Activated CD4-positive, alpha-beta T cell treated with anti-CD3 and anti-CD28 coated beads, Interleukin-2, amount 10 ng/mL, durations not matched to agents 24 days and 14 days (primary cell): ENCODE data around the gene POLD4. TPM values are rescaled to one million over a fixed set of nuclear protein-coding genes. Genes with fewer than 3 reads are reported as not detected.

ENCODE experiments used
- DNase-seq: peaks from one replicate; pipeline ENCODE4 v3.0.0; 2022
- H3K27ac Mint-ChIP-seq: one replicate; pipeline ENCODE4 v1.8.0; 2022; ENCODE audit warnings: mild to moderate bottlenecking, mixed read lengths
- H3K27me3 Mint-ChIP-seq: one replicate; pipeline ENCODE4 v1.8.0; 2022; ENCODE audit warnings: mixed read lengths
- H3K36me3 Mint-ChIP-seq: one replicate; pipeline ENCODE4 v1.8.0; 2022; ENCODE audit warnings: low read depth, mild to moderate bottlenecking, mixed read lengths
- H3K4me1 Mint-ChIP-seq: one replicate; pipeline ENCODE4 v1.8.0; 2021; ENCODE audit warnings: mixed read lengths
- H3K4me3 Mint-ChIP-seq: one replicate; pipeline ENCODE4 v1.8.0; 2022; ENCODE audit warnings: mild to moderate bottlenecking, moderate library complexity, mixed read lengths
- H3K9me3 Mint-ChIP-seq: one replicate; pipeline ENCODE4 v1.8.0; 2021; ENCODE audit warnings: mixed read lengths
- intact Hi-C: fragments of 100-400 bp; cut with micrococcal nuclease; formaldehyde crosslinking; loops from one replicate; pipeline ENCODE4 v1.15.1; 2023
- total RNA-seq: library from RNA; stranded (reverse); gene quantifications from 2 replicates; pipeline ENCODE4 v1.2.3, GENCODE V29; 2022

Gene POLD4
- total RNA-seq, 1 donor from 2014 or later: 36.0 TPM

- DNase-seq: no peak
- Mint-ChIP-seq H3K27ac (peak overlapping the region; percentile 99), H3K9me3 (no peaks in the 10 kb centered on the region), H3K27me3 (peaks cover 6% of the 10 kb centered on the region), H3K4me1 (peaks cover 34% of the 10 kb centered on the region), H3K36me3 (peaks cover 4% of the 10 kb centered on the region), H3K4me3 (peak overlapping the region; percentile 98)
- intact Hi-C loops: loop anchor here (1.0 kb wide), 6 partner anchors 29 to 236 kb away; partner anchors contain the start of gene GRK2
These were observed 36.5 kb downstream of the POLD4 start for GRCh38 chr11:67316882-67317204.

- intact Hi-C loops: no loop called here
- DNase-seq: peak; percentile 57
- Mint-ChIP-seq H3K27ac (peak overlapping the region; percentile 4), H3K36me3 (peaks cover 6% of the 10 kb centered on the region), H3K4me1 (peaks cover 36% of the 10 kb centered on the region), H3K27me3 (peaks cover 6% of the 10 kb centered on the region), H3K9me3 (no peaks in the 10 kb centered on the region), H3K4me3 (peak overlapping the region; percentile 61)
These were observed 37.9 kb downstream of the POLD4 start for GRCh38 chr11:67315325-67315909.

- Mint-ChIP-seq H3K36me3 (peaks cover 6% of the 10 kb centered on the region), H3K9me3 (no peaks in the 10 kb centered on the region), H3K4me3 (no peak overlapping the region), H3K27me3 (peaks cover 6% of the 10 kb centered on the region), H3K27ac (peak overlapping the region; percentile 22), H3K4me1 (peaks cover 36% of the 10 kb centered on the region)
- intact Hi-C loops: no loop called here
- peak; percentile 56 for DNase-seq
These were observed 39.1 kb downstream of the POLD4 start for GRCh38 chr11:67314218-67314617.

GRCh38 chr11:67313125-67313890, 40.0 kb downstream of the POLD4 start:
- H3K27me3 Mint-ChIP-seq: peaks cover 2% of the 10 kb centered on the region
- peak overlapping the region; percentile 45 for H3K4me3 Mint-ChIP-seq
- peak overlapping the region; percentile 80 for H3K27ac Mint-ChIP-seq
- peaks cover 6% of the 10 kb centered on the region for H3K36me3 Mint-ChIP-seq
- no peaks in the 10 kb centered on the region for H3K9me3 Mint-ChIP-seq
- peaks cover 31% of the 10 kb centered on the region for H3K4me1 Mint-ChIP-seq
- intact Hi-C loops: no loop called here
- DNase-seq: peak; percentile 52

- H3K4me3 Mint-ChIP-seq: peak overlapping the region; percentile 17
- H3K27ac Mint-ChIP-seq: peak overlapping the region; percentile 77
- no peaks in the 10 kb centered on the region for H3K9me3 Mint-ChIP-seq
- intact Hi-C loops: no loop called here
- peak; percentile 80 for DNase-seq
- H3K4me1 Mint-ChIP-seq: peaks cover 26% of the 10 kb centered on the region
- no peaks in the 10 kb centered on the region for H3K27me3 Mint-ChIP-seq
- H3K36me3 Mint-ChIP-seq: peaks cover 2% of the 10 kb centered on the region
These were observed 40.9 kb downstream of the POLD4 start for GRCh38 chr11:67312187-67313021.

- peak; percentile 52 for DNase-seq
- intact Hi-C loops: no loop called here
- peak overlapping the region; percentile 48 for H3K27ac Mint-ChIP-seq
- H3K36me3 Mint-ChIP-seq: peaks cover 2% of the 10 kb centered on the region
- H3K4me1 Mint-ChIP-seq: peaks cover 24% of the 10 kb centered on the region
- H3K27me3 Mint-ChIP-seq: no peaks in the 10 kb centered on the region
- H3K9me3 Mint-ChIP-seq: no peaks in the 10 kb centered on the region
- no peak overlapping the region for H3K4me3 Mint-ChIP-seq
These were observed 41.7 kb downstream of the POLD4 start for GRCh38 chr11:67311556-67312082.

GRCh38 chr11:67311051-67311555, 42.2 kb downstream of the POLD4 start:
- H3K36me3 Mint-ChIP-seq: peaks cover 2% of the 10 kb centered on the region
- peaks cover 24% of the 10 kb centered on the region for H3K4me1 Mint-ChIP-seq
- H3K27me3 Mint-ChIP-seq: no peaks in the 10 kb centered on the region
- no peaks in the 10 kb centered on the region for H3K9me3 Mint-ChIP-seq
- H3K4me3 Mint-ChIP-seq: no peak overlapping the region
- intact Hi-C loops: no loop called here
- H3K27ac Mint-ChIP-seq: no peak overlapping the region
- peak; percentile 54 for DNase-seq

GRCh38 chr11:67310246-67311050, 42.9 kb downstream of the POLD4 start:
- Mint-ChIP-seq H3K9me3 (no peaks in the 10 kb centered on the region), H3K27me3 (no peaks in the 10 kb centered on the region), H3K4me1 (peaks cover 21% of the 10 kb centered on the region), H3K36me3 (peaks cover 2% of the 10 kb centered on the region), H3K27ac (no peak overlapping the region), H3K4me3 (no peak overlapping the region)
- DNase-seq: peak; percentile 54
- intact Hi-C loops: no loop called here

- peaks cover 21% of the 10 kb centered on the region for H3K4me1 Mint-ChIP-seq
- H3K9me3 Mint-ChIP-seq: no peaks in the 10 kb centered on the region
- H3K27ac Mint-ChIP-seq: no peak overlapping the region
- DNase-seq: peak; percentile 55
- peaks cover 2% of the 10 kb centered on the region for H3K36me3 Mint-ChIP-seq
- H3K4me3 Mint-ChIP-seq: no peak overlapping the region
- intact Hi-C loops: no loop called here
- no peaks in the 10 kb centered on the region for H3K27me3 Mint-ChIP-seq
These were observed 43.7 kb downstream of the POLD4 start for GRCh38 chr11:67309661-67310061.

- H3K4me3 Mint-ChIP-seq: no peak overlapping the region
- DNase-seq: peak; percentile 52
- H3K9me3 Mint-ChIP-seq: no peaks in the 10 kb centered on the region
- H3K36me3 Mint-ChIP-seq: peaks cover 2% of the 10 kb centered on the region
- no peaks in the 10 kb centered on the region for H3K27me3 Mint-ChIP-seq
- intact Hi-C loops: no loop called here
- H3K27ac Mint-ChIP-seq: no peak overlapping the region
- H3K4me1 Mint-ChIP-seq: peaks cover 20% of the 10 kb centered on the region
These were observed 44.2 kb downstream of the POLD4 start for GRCh38 chr11:67309166-67309565.

- Mint-ChIP-seq H3K27me3 (no peaks in the 10 kb centered on the region), H3K9me3 (no peaks in the 10 kb centered on the region), H3K27ac (no peak overlapping the region), H3K4me3 (no peak overlapping the region), H3K36me3 (peaks cover 2% of the 10 kb centered on the region), H3K4me1 (peaks cover 15% of the 10 kb centered on the region)
- no peak for DNase-seq
- intact Hi-C loops: no loop called here
These were observed 45.1 kb downstream of the POLD4 start for GRCh38 chr11:67308031-67308866.

- H3K9me3 Mint-ChIP-seq: no peaks in the 10 kb centered on the region
- H3K27ac Mint-ChIP-seq: no peak overlapping the region
- H3K4me1 Mint-ChIP-seq: peaks cover 8% of the 10 kb centered on the region
- H3K4me3 Mint-ChIP-seq: no peak overlapping the region
- peaks cover 4% of the 10 kb centered on the region for H3K36me3 Mint-ChIP-seq
- H3K27me3 Mint-ChIP-seq: no peaks in the 10 kb centered on the region
- DNase-seq: no peak
- intact Hi-C loops: no loop called here
These were observed 45.8 kb downstream of the POLD4 start for GRCh38 chr11:67307545-67308001.
